Stimulated activated CD8-positive, alpha-beta memory T cell treated with anti-CD3 and anti-CD28 coated beads, Interleukin-15, amount 100 ng/mL, for 48 hours (primary cell): Measurements from ENCODE around the gene CELF5.
A peak's percentile ranks its signal among the peaks of the same experiment; 100 is the strongest.
"Not testable (repeated sequence)": the region's sequence is repeated elsewhere in the genome, so short reads cannot be mapped to it uniquely, and the experiment has no call there.

Source experiments
- DNase-seq, 2 donors: peaks; one replicate each; pipeline ENCODE4 v3.0.0-alpha.2; 2020; ENCODE audit warnings: low read depth in 2 of 2

The CELF5 gene

DNA sequence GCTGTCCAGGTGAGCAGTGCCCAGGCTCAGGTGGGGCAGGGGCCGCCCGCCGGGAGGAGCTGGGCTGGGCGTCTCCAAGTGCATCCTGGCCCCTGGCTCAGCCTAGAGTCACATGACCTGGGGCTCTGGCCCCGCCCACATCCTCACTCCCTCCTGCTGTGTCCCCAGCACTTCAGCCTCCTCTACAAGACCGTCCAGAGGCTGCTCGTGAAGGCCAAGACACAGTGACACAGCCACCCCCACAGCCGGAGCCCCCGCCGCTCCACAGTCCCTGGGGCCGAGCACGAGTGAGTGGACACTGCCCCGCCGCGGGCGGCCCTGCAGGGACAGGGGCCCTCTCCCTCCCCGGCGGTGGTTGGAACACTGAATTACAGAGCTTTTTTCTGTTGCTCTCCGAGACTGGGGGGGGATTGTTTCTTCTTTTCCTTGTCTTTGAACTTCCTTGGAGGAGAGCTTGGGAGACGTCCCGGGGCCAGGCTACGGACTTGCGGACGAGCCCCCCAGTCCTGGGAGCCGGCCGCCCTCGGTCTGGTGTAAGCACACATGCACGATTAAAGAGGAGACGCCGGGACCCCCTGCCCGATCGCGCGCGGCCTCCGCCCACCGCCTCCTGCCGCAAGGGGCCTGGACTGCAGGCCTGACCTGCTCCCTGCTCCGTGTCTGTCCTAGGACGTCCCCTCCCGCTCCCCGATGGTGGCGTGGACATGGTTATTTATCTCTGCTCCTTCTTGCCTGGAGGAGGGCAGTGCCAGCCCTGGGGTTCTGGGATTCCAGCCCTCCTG is 16.8 kb upstream of the CELF5 start:
- no peak for DNase-seq

GRCh38 chr19:3208317-3209207 is 15.9 kb upstream of the CELF5 start:
- no peak for DNase-seq

- DNase-seq: peak; percentile 28 to 38
These were observed 14.0 kb upstream of the CELF5 start for GRCh38 chr19:3210347-3211017.

GRCh38 chr19:3211191-3211590 is 13.3 kb upstream of the CELF5 start:
- DNase-seq: no peak

- no peak for DNase-seq
These were observed 11.3 kb upstream of the CELF5 start for GRCh38 chr19:3213159-3213558.

GRCh38 chr19:3216874-3217273 is 7.6 kb upstream of the CELF5 start:
- DNase-seq: no peak

GRCh38 chr19:3220576-3220975 is 3.9 kb upstream of the CELF5 start:
- DNase-seq: no peak

DNA sequence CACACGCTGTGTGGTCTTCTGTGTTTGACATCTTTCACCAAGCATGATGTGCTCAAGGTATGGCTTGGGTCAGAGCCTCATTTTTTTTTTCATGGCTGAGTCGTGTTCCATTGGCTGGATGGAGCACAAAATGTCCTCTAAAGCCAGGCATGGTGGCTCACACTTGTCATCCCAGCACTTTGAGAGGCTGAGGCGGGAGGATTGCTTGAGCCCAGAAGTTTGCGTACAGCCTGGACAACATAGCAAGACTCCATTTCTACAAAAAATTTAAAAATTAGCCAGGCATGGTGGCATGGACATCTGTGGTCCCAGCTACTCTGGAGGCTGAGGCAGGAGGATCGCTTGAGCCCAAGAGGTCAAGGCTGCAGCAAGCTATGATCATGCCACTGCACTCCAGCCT is 2.9 kb upstream of the CELF5 start:
- DNase-seq: not testable (repeated sequence)

DNA sequence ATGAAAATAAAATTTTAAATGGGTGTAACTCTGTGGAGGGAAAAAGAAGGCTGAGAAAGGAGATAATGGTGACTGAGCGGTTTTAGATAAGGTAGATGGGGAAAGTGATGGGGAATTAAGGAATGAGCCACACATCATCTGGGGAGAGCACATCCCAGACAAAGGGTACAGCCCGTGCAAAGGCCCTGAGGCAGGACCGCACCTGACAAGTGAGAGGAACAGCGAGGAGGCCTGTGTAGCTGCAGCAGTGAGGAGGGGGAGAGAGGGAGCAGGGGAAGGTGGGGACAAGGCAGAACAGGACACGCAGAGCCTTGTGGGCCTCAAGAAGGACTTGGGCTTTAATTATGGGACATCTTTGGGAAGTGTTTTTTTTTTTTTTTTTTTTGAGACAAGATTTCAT is 1.8 kb upstream of the CELF5 start:
- no peak for DNase-seq

DNA sequence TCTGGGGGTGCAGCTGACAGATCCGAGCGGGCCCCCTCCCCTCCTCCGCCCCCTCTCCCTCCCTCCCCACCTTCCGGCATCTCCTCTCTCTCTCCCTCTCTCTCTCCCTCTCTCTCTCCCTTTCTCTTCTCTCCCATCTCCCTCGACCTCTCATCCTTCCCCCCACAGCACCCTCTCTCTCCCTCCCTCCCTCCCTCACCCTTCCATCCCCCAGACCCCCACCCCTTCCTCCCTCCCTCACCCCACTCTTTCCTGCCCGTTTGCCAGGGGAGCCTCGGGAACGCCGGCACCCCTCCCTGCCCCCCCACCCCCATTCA is 666 bp downstream of the CELF5 start:
- no peak for DNase-seq

GRCh38 chr19:3225677-3226093 is 1.2 kb downstream of the CELF5 start:
- no peak for DNase-seq

DNA sequence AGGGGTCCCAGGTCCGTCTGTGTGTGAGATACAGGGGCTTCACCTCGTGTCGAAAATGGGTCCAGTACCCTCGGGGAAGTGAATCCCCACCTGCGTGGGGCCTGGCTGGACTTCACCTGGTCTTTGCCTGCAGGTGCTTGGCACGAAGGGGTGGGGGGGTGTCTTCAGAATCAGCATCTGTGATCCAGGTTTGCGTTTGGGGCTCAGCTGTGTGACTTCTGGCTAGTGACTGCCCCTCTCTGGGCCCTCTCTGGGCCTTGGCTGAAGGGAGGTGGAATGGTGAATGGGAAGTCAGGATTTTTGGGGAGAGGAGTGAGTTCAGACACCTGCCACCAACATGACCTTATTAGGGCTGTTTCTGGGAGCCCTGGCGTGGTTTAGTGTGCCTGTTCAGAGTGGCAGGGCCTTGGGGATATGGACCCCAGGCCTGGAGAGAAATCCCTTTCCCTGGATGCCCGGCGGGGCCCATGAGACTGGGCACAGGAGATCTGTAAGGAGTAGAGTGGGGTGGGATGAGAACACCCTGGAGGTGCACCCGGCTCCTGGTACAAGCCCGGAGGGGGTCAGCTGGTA is 2.7 kb downstream of the CELF5 start:
- no peak for DNase-seq

GRCh38 chr19:3229346-3229743 is 4.9 kb downstream of the CELF5 start:
- no peak for DNase-seq

DNA sequence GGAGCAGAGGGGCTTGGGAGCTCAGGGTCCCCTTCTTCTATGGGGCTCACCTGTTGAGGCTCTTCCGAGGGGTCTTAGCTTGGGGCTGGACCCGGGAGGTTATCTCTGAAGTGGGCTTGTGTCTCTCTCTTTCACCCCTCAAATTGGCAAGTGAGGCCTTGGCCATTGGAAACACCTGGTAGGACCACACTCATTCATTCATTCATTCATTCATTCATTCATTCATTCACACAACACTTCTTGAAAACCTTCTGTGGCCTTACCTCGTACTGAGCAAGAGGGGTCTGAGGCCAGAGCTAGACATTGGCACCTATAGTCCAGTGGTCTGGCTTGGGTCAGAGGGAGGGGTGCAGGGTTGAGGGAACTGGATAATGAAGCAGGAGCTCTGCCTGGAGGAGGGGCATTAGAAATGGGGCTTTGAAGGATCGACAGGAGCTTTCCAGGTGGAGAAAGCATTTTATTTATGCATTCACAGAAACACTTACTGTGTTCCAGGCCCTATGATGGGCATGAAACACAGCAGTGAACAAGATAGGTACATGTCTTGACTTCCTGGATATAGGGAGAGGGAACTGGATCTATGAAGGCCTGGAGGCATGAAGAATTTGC is 5.5 kb downstream of the CELF5 start:
- DNase-seq: no peak

- no peak for DNase-seq
These were observed 6.8 kb downstream of the CELF5 start for GRCh38 chr19:3231288-3231687.

DNA sequence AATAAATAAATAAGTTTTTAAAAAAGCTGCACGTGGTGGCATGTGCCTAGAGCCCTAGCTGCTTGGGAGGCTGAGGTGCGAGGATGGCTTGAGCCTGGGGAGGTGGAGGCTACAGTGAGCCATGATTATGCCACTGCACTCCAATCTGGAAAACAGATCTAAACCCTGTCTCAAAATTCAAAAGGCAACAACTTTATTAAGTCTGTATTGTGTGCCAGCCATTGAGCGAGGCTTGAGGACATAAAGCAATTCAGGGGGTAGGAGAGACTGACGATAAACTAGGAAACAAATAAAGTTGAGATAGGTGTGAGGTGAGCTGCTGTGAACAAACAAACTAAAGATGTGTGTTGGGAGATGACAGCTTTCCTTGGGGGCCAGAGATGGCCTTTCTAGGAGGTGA is 8.7 kb downstream of the CELF5 start:
- no peak for DNase-seq

- DNase-seq: no peak
These were observed 9.4 kb downstream of the CELF5 start for GRCh38 chr19:3233831-3234230.

GRCh38 chr19:3234800-3235199 is 10.3 kb downstream of the CELF5 start:
- DNase-seq: no peak

- not testable (repeated sequence) for DNase-seq
These were observed 11.1 kb downstream of the CELF5 start for GRCh38 chr19:3235604-3236003.

GRCh38 chr19:3236272-3236671 is 11.8 kb downstream of the CELF5 start:
- DNase-seq: no peak

GRCh38 chr19:3238066-3238561 is 13.7 kb downstream of the CELF5 start:
- no peak for DNase-seq

DNA sequence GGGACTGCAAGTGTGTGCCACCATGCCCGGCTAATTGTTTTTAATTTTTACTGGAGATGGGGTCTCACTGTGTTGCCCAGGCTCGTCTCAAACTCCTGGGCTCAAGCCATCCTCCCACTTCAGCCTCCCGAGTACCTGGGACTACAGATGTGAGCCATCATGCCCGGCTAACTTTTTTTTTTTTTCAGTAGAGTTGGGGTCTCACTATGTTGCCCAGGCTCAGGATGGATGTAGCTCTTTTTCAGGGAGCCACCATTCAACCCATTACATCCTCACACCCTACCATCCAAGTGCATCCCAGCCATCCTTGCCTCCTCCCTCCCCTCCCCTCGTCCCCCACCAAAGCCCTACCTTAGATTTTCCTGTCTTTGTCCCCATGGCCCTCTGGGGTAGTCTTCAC is 14.9 kb downstream of the CELF5 start:
- DNase-seq: no peak
